SK-N-SH treated with all-trans-retinoic acid at 6 μM for 48 hours (cell line): ENCODE data around the gene SLC35B2.
"Not testable (repeated sequence)": the region's sequence is repeated elsewhere in the genome, so short reads cannot be mapped to it uniquely, and the experiment has no call there.

Source experiments
- ARNTL ChIP-seq: fragments of 450-650 bp; formaldehyde crosslinking; IDR thresholded peaks from 2 replicates; pipeline ENCODE4 v1.5.0; 2020; ENCODE audit warnings: low read depth, mild to moderate bottlenecking, moderate library complexity, borderline replicate concordance
- ZC3H10 ChIP-seq: fragments of 250-450 bp; sonication (Bioruptor Pico); IDR thresholded peaks from 2 replicates; pipeline ENCODE4 v1.5.1; 2021; ENCODE audit warnings: mild to moderate bottlenecking, moderate library complexity

- TF ChIP-seq ARNTL; ZC3H10 (CRISPR knock-in tag): not testable (repeated sequence)
Observed at GRCh38 chr6:44231426-44231825, 25.9 kb downstream of the SLC35B2 start.
